GM23248 (cell line): ENCODE data around the gene UVRAG.

Experiments used
- EZH2 ChIP-seq: fragments of 200-600 bp; sonication (generic); IDR thresholded peaks from 2 replicates; pipeline ENCODE4 v1.6.1; 2018; ENCODE audit warnings: antibody characterized with exemption, mild to moderate bottlenecking; ENCODE audit not compliant: insufficient read depth, poor library complexity, severe bottlenecking
- EZH2phosphoT487 ChIP-seq: fragments of 200-600 bp; sonication (generic); IDR thresholded peaks from 2 replicates; pipeline ENCODE4 v1.6.1; 2018; ENCODE audit warnings: antibody characterized with exemption, moderate library complexity, mild to moderate bottlenecking, low read depth; ENCODE audit not compliant: insufficient read depth

DNA sequence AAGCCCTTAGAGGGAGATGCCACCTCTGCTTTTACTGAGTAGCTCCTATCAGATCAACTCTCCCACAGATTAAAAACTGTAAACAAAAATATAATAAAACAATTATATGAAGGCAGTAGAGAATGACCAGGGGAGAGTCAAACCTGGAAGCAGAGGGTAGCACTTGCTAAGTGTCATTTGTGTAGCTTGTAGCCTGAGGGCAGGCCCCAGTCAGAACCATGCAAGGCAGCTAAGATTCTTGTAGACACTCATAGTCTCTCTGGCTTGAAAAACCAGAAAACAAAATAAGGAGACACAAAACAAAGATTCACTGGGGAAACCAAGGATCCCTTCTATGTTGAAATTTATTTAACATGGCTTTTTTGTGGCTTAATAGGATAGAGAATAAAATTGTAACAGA, 280.9 kb downstream of the UVRAG start:
- TF ChIP-seq EZH2phosphoT487 (no peak), EZH2 (no peak)
